Caco-2 (cell line): ENCODE data around the gene TIMP2. TPM values are rescaled to one million over a fixed set of nuclear protein-coding genes. Genes with fewer than 3 reads are reported as not detected.
"Not testable (repeated sequence)": the region's sequence is repeated elsewhere in the genome, so short reads cannot be mapped to it uniquely, and the experiment has no call there.

ENCODE experiments used
- BruUV-seq: library from RNA; stranded (reverse); fragments of 400-500 nt; replicated peaks from 2 replicates; lab custom pipeline; 2021; lab: Mats Ljungman, UMichigan
- CTCF ChIA-PET: fragments of 300-600 bp; sonication (Branson Sonifier 250); formaldehyde crosslinking; loops from one replicate; lab custom pipeline; 2022; ENCODE audit warnings: antibody characterized with exemption; lab: Charles Lee
- POLR2A ChIA-PET: fragments of 300-600 bp; sonication (Branson Sonifier 250); formaldehyde crosslinking; loops from one replicate; lab custom pipeline; 2022; ENCODE audit warnings: antibody characterized with exemption; lab: Charles Lee
- DNase-seq, 2 experiments: peaks; one replicate each; pipeline versions ENCODE4 v3.0.0 to v3.0.0-alpha.2; 2020 to 2022
- H3K27me3 ChIP-seq: replicated peaks from 2 replicates; pipeline ENCODE4 v1.6.0; 2011; ENCODE audit warnings: low read length; ENCODE audit not compliant: control insufficient read depth, insufficient read depth
- H3K36me3 ChIP-seq: 2 replicates; pipeline ENCODE4 v1.5.1; 2011; ENCODE audit warnings: low read length; ENCODE audit not compliant: control insufficient read depth, insufficient read depth
- H3K4me1 ChIP-seq: fragments of 250-450 bp; sonication (Bioruptor Pico); 2 replicates; pipeline ENCODE4 v1.5.1; 2020; ENCODE audit warnings: mild to moderate bottlenecking
- H3K4me3 ChIP-seq: 2 replicates; pipeline ENCODE4 v1.5.1; 2011; ENCODE audit warnings: low read depth, mild to moderate bottlenecking, control low read depth, low read length
- H3K9me3 ChIP-seq: fragments of 250-450 bp; sonication (Bioruptor Pico); 2 replicates; pipeline ENCODE4 v1.5.1; 2020; ENCODE audit warnings: mild to moderate bottlenecking, moderate library complexity
- H3K27ac Mint-ChIP-seq: one replicate; pipeline ENCODE4 v1.8.0; 2022; ENCODE audit warnings: mixed read lengths; ENCODE audit not compliant: unreplicated experiment
- H3K27me3 Mint-ChIP-seq: one replicate; pipeline ENCODE4 v1.8.0; 2022; ENCODE audit warnings: mixed read lengths; ENCODE audit not compliant: insufficient read depth, unreplicated experiment
- H3K36me3 Mint-ChIP-seq: one replicate; pipeline ENCODE4 v1.8.0; 2022; ENCODE audit warnings: mild to moderate bottlenecking, mixed read lengths; ENCODE audit not compliant: insufficient read depth, unreplicated experiment
- H3K4me1 Mint-ChIP-seq: one replicate; pipeline ENCODE4 v1.8.0; 2022; ENCODE audit warnings: low read depth, mixed read lengths; ENCODE audit not compliant: unreplicated experiment
- H3K4me3 Mint-ChIP-seq: one replicate; pipeline ENCODE4 v1.8.0; 2022; ENCODE audit warnings: mild to moderate bottlenecking, moderate library complexity, mixed read lengths; ENCODE audit not compliant: unreplicated experiment
- H3K9me3 Mint-ChIP-seq: one replicate; pipeline ENCODE4 v1.8.0; 2022; ENCODE audit warnings: mixed read lengths; ENCODE audit not compliant: unreplicated experiment
- intact Hi-C: fragments of 100-400 bp; cut with micrococcal nuclease; formaldehyde crosslinking; loops from one replicate; pipeline ENCODE4 v1.10.0; 2022; ENCODE audit not compliant: unreplicated experiment
- total RNA-seq: library from RNA; stranded (reverse); gene quantifications from 2 replicates; pipeline ENCODE4 v1.2.3, GENCODE V29; 2022
- TF ChIP-seq, protein P1 (sequence below), 2 experiments: fragments of 200-600 bp in 1 of 2; IDR thresholded peaks; 1 replicate in 1 of 2; 2 replicates in 1 of 2; pipeline versions ENCODE4 v1.5.1 to v1.8.0; 2011 to 2022; ENCODE audit warnings: antibody characterized with exemption in 1 of 2, control low read depth in 1 of 2, inconsistent platforms in 1 of 2, low read depth in 1 of 2, low read length in 1 of 2, mild to moderate bottlenecking in 1 of 2, moderate library complexity in 1 of 2; ENCODE audit not compliant: insufficient read depth in 1 of 2, severe bottlenecking in 1 of 2, unreplicated experiment in 1 of 2

The TIMP2 gene
- total RNA-seq, 1 experiment from 2014 or later, result 70.1 TPM

DNA sequence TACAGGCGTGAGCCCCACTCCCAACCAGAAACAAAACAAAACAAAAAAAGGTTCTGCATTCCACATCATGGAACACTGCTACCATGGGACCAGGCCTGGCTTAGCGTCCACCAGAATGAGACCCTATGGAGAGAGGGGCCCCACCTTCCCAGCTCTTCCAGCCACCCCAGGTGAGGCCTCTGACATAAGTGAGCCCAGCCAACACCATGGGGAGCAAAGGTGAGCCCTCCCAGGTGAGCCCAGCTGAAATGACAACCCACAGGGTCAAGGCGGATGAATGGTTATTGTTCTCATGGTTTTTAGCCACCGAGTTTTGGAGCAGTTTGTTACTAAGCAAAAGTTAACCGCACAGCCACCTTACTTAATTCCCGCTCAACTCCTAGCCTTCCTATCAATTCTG is 38.2 kb upstream of the TIMP2 start:
- H3K4me3 Mint-ChIP-seq, result no peak overlapping the region
- TF ChIP-seq, protein P1, sequence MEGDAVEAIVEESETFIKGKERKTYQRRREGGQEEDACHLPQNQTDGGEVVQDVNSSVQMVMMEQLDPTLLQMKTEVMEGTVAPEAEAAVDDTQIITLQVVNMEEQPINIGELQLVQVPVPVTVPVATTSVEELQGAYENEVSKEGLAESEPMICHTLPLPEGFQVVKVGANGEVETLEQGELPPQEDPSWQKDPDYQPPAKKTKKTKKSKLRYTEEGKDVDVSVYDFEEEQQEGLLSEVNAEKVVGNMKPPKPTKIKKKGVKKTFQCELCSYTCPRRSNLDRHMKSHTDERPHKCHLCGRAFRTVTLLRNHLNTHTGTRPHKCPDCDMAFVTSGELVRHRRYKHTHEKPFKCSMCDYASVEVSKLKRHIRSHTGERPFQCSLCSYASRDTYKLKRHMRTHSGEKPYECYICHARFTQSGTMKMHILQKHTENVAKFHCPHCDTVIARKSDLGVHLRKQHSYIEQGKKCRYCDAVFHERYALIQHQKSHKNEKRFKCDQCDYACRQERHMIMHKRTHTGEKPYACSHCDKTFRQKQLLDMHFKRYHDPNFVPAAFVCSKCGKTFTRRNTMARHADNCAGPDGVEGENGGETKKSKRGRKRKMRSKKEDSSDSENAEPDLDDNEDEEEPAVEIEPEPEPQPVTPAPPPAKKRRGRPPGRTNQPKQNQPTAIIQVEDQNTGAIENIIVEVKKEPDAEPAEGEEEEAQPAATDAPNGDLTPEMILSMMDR (IDR thresholded peaks at IDR 0.05; ENCODE audit: insufficient read depth in 1 of 2, low read depth in 1 of 2, low read length in 1 of 2, severe bottlenecking in 1 of 2, unreplicated experiment in 1 of 2), result no peak
- Histone ChIP-seq H3K9me3 (no peaks in the 10 kb centered on the region), H3K27me3 (no peaks in the 10 kb centered on the region), H3K4me1 (peaks cover 33% of the 10 kb centered on the region), H3K4me3 (no peak overlapping the region), H3K36me3 (no peaks in the 10 kb centered on the region)
- ChIA-PET POLR2A (no interaction called here), CTCF (interaction anchor here (0.6 to 1.4 kb wide), 2 partner anchors 10 to 97 kb away, joined by 3 to 5 read pairs; no protein-coding TSS in a partner anchor)
- BruUV-seq, result no TSS peak
- intact Hi-C loops, result loop anchor here (5.0 kb wide), 1 partner anchor 41 kb away; no protein-coding TSS in a partner anchor
- peak overlapping the region; percentile 86 for H3K27ac Mint-ChIP-seq
- no peak for DNase-seq
- no peaks in the 10 kb centered on the region for H3K27me3 Mint-ChIP-seq
- no peaks in the 10 kb centered on the region for H3K36me3 Mint-ChIP-seq
- peaks cover 19% of the 10 kb centered on the region for H3K4me1 Mint-ChIP-seq
- no peaks in the 10 kb centered on the region for H3K9me3 Mint-ChIP-seq

DNA sequence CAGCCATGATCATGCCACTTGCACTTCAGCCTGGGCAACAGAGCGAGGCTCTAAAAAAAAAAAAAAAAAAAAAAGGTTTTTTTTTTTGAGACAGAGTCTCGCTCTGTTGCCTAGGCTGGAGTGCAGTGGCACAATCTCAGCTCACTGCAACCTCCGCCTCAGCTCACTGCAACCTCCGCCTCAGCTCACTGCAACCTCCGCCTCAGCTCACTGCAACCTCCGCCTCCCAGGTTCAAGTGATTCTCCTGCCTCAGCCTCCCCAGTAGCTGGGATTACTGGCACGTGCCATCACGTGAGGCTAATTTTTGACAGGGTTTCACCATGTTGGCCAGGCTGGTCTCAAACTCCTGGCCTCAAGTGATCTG is 37.8 kb upstream of the TIMP2 start:
- intact Hi-C loops, result loop anchor here (1.0 to 5.0 kb wide), 2 partner anchors 41 to 80 kb away; no protein-coding TSS in a partner anchor
- BruUV-seq, H3K27me3 Mint-ChIP-seq, H3K9me3 Mint-ChIP-seq, H3K36me3 Mint-ChIP-seq, H3K9me3 ChIP-seq, H3K4me3 ChIP-seq, DNase-seq, POLR2A ChIA-PET, H3K4me3 Mint-ChIP-seq, H3K27me3 ChIP-seq, H3K36me3 ChIP-seq: not testable (repeated sequence)
- peaks cover 35% of the 10 kb centered on the region for H3K4me1 ChIP-seq
- H3K27ac Mint-ChIP-seq, result peak overlapping the region; percentile 86
- H3K4me1 Mint-ChIP-seq, result peaks cover 19% of the 10 kb centered on the region
- CTCF ChIA-PET, result interaction anchor here (0.6 to 1.4 kb wide), 4 partner anchors 9 to 105 kb away, joined by 3 to 6 read pairs (median 4); no protein-coding TSS in a partner anchor

DNA sequence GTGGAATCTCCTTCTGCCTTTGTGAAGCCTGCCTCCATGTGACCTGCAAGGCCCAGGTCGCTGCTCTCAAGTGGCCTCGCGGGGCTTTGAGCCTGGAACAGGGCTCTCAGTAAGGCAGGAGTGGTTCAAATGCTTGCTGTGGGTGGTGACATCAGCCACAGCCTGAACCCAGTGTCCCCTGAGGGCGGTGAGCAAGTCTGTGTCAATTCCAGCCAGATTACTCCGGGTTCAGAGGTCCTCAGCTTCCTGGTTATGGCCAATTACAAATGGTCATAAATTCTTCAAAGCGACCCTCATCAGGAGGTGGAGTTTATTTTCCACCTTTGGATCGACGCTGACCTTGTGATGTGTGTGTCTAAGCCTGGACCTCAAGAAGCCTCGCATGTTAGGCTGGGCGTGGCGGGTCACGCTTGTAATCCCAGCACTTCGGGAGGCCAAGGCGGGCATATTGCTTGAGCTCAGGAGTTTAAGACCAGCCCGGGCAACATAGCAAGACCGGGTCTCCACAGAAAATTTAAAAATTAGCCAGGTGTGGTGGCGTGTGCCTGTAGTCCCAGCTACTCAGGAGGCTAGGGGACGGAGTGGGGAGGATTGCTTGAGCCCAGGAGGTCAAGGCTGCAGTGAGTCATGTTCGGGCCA is 37.3 kb upstream of the TIMP2 start:
- no peak overlapping the region for H3K4me3 ChIP-seq
- DNase-seq, result peak; percentile 86 to 94
- intact Hi-C loops, result loop anchor here (1.0 to 5.0 kb wide), 2 partner anchors 40 to 79 kb away; no protein-coding TSS in a partner anchor
- H3K27me3 ChIP-seq, result no peaks in the 10 kb centered on the region
- no peaks in the 10 kb centered on the region for H3K9me3 ChIP-seq
- no TSS peak for BruUV-seq
- Mint-ChIP-seq H3K4me3 (no peak overlapping the region), H3K4me1 (peaks cover 19% of the 10 kb centered on the region), H3K27me3 (no peaks in the 10 kb centered on the region), H3K27ac (peak overlapping the region; percentile 86), H3K9me3 (no peaks in the 10 kb centered on the region), H3K36me3 (no peaks in the 10 kb centered on the region)
- peaks cover 35% of the 10 kb centered on the region for H3K4me1 ChIP-seq
- ChIA-PET POLR2A (interaction anchor here (0.9 kb wide), 1 partner anchor 96 kb away, joined by 3 read pairs; no protein-coding TSS in a partner anchor), CTCF (interaction anchor here (0.6 to 1.4 kb wide), 4 partner anchors 9 to 105 kb away, joined by 3 to 6 read pairs (median 3); no protein-coding TSS in a partner anchor)
- H3K36me3 ChIP-seq, result no peaks in the 10 kb centered on the region
- TF ChIP-seq, protein P1 (IDR thresholded peaks at IDR 0.05; ENCODE audit: insufficient read depth in 1 of 2, low read depth in 1 of 2, low read length in 1 of 2, severe bottlenecking in 1 of 2, unreplicated experiment in 1 of 2), result no peak
